ENCODE data around the gene POU5F1. TPM values are rescaled to one million over a fixed set of nuclear protein-coding genes. Genes with fewer than 3 reads are reported as not detected.
A peak's percentile ranks its signal among the peaks of the same experiment; 100 is the strongest.
"Not testable (repeated sequence)": the region's sequence is repeated elsewhere in the genome, so short reads cannot be mapped to it uniquely, and the experiment has no call there.

The POU5F1 gene
- total RNA-seq, 4 donors from 2014 or later = 0.92 to 5.5 (median 3.3) TPM

- WGBS, 2 donors = 58 to 80% methylated on average over 6 of the region's 6 CpGs
- H3K27ac ChIP-seq = no peak overlapping the region
- intact Hi-C loops (cut with DNase I) = loop anchor here (5.0 kb wide), 2 partner anchors 57 to 173 kb away; partner anchors contain the start of gene PSORS1C2
Observed at GRCh38 chr6:31194061-31194834, 23.8 kb upstream of the POU5F1 start.

DNA sequence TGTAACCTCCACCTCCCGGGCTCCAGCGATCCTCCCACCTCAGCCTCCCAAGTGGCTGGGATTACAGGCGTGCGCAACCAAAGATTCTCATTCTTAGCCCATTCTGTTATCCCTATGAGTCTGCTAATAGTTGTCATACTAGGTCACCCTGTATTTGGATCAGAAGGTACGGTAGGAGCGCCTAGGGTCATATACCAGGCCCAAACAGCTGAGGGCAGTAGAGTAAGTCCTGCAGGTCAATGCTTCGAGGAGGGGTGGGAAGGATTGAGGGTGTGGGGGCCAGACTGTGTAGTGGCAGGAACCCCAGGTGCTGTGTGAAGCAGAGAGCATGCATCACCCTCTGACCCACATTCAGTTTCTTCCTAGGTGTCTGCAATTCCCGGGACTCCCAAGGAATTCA lies 22.7 kb upstream of the POU5F1 start:
- H3K27ac ChIP-seq = no peak overlapping the region
- peaks cover 0 to 13% (median 6%) of the 10 kb centered on the region in 3 donors for H3K4me1 ChIP-seq
- H3K9me3 ChIP-seq = no peaks in the 10 kb centered on the region
- DNase-seq = no peak
- TF ChIP-seq POLR2A (IDR thresholded peaks at IDR 0.05) = no peak
- TF ChIP-seq CTCF (IDR thresholded peaks at IDR 0.05) = peak in 1 of 6 experiments; percentile 12
- WGBS, 2 donors = 66 to 74% methylated on average over 7 to 8 of the region's 8 CpGs
- H3K4me3 ChIP-seq = no peak overlapping the region
- no peaks in the 10 kb centered on the region for H3K36me3 ChIP-seq
- no peaks in the 10 kb centered on the region for H3K27me3 ChIP-seq
- intact Hi-C loops (cut with DNase I) = loop anchor here (5.0 kb wide), 2 partner anchors 56 to 174 kb away; partner anchors contain the start of gene PSORS1C2

More at GRCh38 chr6:31194061-31194834, 23.8 kb upstream of the POU5F1 start:
- peaks cover 0 to 17% (median 8%) of the 10 kb centered on the region in 3 donors for H3K4me1 ChIP-seq
- no peak for TF ChIP-seq CTCF (IDR thresholded peaks at IDR 0.05)
- TF ChIP-seq POLR2A (IDR thresholded peaks at IDR 0.05) = no peak
- no peak for DNase-seq
- H3K9me3 ChIP-seq = no peaks in the 10 kb centered on the region
- no peaks in the 10 kb centered on the region for H3K27me3 ChIP-seq
- no peaks in the 10 kb centered on the region for H3K36me3 ChIP-seq
- H3K4me3 ChIP-seq = no peak overlapping the region

DNA sequence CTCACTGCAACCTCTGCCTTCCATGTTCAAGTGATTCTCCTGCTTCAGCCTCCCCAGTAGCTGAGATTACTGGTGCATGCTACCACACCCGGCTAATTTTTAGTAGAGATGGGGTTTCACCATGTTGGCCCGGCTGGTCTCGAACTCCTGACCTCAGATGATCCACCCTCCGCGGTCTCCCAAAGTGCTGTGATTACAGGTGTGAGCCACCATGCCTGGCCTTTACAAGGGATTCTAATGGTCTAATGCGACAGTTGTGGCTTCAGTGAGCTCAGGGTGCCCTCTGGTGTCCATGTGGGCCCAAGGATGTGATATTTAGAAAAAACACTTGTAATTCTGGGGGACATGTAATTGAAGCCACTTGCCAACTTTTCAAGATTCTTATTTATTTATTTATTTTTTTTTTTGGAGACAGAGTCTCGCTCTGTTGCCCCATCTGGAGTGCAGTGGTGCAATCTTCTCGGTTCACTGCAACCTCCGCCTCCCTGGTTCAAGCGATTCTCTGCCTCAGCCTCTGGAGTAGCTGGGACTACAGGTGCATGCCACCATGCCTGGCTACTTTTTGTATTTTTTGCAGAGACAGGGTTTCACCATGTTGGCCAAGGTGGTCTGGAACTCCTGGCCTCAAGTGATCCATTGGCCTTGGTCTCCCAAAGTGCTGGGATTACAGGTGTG lies 22.1 kb upstream of the POU5F1 start:
- not testable (repeated sequence) for DNase-seq, H3K27me3 ChIP-seq, H3K27ac ChIP-seq, H3K36me3 ChIP-seq, H3K4me3 ChIP-seq, H3K9me3 ChIP-seq
- peaks cover 0 to 12% (median 6%) of the 10 kb centered on the region in 3 donors for H3K4me1 ChIP-seq
- intact Hi-C loops (cut with DNase I) = loop anchor here (5.0 kb wide), 2 partner anchors 55 to 175 kb away; partner anchors contain the start of gene PSORS1C2
- peak; percentile 17 to 83 (median 68) for TF ChIP-seq CTCF (IDR thresholded peaks at IDR 0.05)
- 54 to 57% methylated on average over 9 of the region's 10 CpGs for WGBS, 2 donors

GRCh38 chr6:31190488-31190887 lies 20.0 kb upstream of the POU5F1 start:
- Histone ChIP-seq H3K27me3 (no peaks in the 10 kb centered on the region), H3K9me3 (no peaks in the 10 kb centered on the region), H3K27ac (no peak overlapping the region), H3K36me3 (no peaks in the 10 kb centered on the region), H3K4me3 (no peak overlapping the region), H3K4me1 (peaks cover 0 to 15% (median 0%) of the 10 kb centered on the region in 3 donors)
- 85 to 88% methylated on average over 4 of the region's 4 CpGs for WGBS, 2 donors
- intact Hi-C loops (cut with DNase I) = loop anchor here (5.0 kb wide), 2 partner anchors 53 to 177 kb away; partner anchors contain the start of gene PSORS1C2
- TF ChIP-seq CTCF (IDR thresholded peaks at IDR 0.05) = no peak
- no peak for TF ChIP-seq POLR2A (IDR thresholded peaks at IDR 0.05)
- DNase-seq = no peak

DNA sequence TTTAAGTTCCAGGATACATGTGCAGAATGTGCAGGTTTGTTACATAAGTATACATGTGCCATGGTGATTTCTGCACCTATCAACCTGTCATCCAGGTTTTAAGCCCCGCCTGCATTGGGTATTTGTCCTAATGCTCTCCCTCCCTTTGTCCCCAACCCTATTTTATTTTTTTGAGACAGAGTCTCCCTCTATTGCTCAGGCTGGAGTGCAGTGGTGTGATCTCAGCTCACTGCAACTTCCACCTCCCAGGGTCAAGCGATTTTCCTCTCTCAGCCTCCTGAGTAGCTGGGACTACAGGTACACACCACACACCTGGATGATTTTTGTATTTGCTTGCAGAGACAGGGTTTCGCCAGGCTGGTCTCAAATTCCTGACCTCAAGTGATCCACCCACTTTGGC lies 18.7 kb upstream of the POU5F1 start:
- H3K4me1 ChIP-seq = peaks cover 0 to 28% (median 0%) of the 10 kb centered on the region in 3 donors
- H3K9me3 ChIP-seq; H3K27me3 ChIP-seq; DNase-seq; H3K4me3 ChIP-seq; intact Hi-C loops (cut with DNase I); H3K27ac ChIP-seq; H3K36me3 ChIP-seq: not testable (repeated sequence)
- whole genome bisulfite sequencing, 2 donors = 90 to 100% methylated on average over 3 of the region's 3 CpGs

All from esophagus squamous epithelium (tissue), 5 donors.